HepG2 (cell line): Measurements from ENCODE around the gene TUBB3. TPM values are rescaled to one million over a fixed set of nuclear protein-coding genes. Genes with fewer than 3 reads are reported as not detected.
A peak's percentile ranks its signal among the peaks of the same experiment; 100 is the strongest.

Experiments used
- AGO1 ChIP-seq: fragments of 200-400 bp; formaldehyde crosslinking; IDR thresholded peaks from 2 replicates; pipeline ENCODE4 v1.6.1; 2017; ENCODE audit warnings: mild to moderate bottlenecking, low read depth, low read length, moderate library complexity; ENCODE audit not compliant: poor library complexity, severe bottlenecking
- ETS1 ChIP-seq: sonication (generic); formaldehyde crosslinking; IDR thresholded peaks from 2 replicates; pipeline ENCODE4 v1.4.0; 2020; ENCODE audit warnings: missing genetic modification reagents
- HCFC1 ChIP-seq: fragments of 150-350 bp; IDR thresholded peaks from 2 replicates; pipeline ENCODE4 v1.6.1; 2014; ENCODE audit warnings: low read depth, low read length
- RARA ChIP-seq: IDR thresholded peaks from 2 replicates; pipeline ENCODE4 v1.6.1; 2016; ENCODE audit warnings: missing genetic modification reagents, missing compliant biosample characterization
- RERE ChIP-seq: IDR thresholded peaks from 2 replicates; pipeline ENCODE4 v1.6.1; 2016; ENCODE audit warnings: low read depth, missing genetic modification reagents, missing compliant biosample characterization
- SOX6 ChIP-seq, 2 experiments: fragments of 450-650 bp in 1 of 2; sonication (generic) in 1 of 2; formaldehyde crosslinking in 1 of 2; IDR thresholded peaks; 2 replicates each; pipeline versions ENCODE4 v1.4.0 to v1.6.1; 2017 to 2020; ENCODE audit warnings: antibody characterized with exemption in 1 of 2, mild to moderate bottlenecking in 1 of 2, missing genetic modification reagents in 1 of 2
- ZBTB49 ChIP-seq: sonication (generic); formaldehyde crosslinking; IDR thresholded peaks from 2 replicates; pipeline ENCODE4 v1.4.0; 2020; ENCODE audit warnings: missing genetic modification reagents, borderline replicate concordance
- ZNF136 ChIP-seq: sonication (generic); formaldehyde crosslinking; IDR thresholded peaks from 2 replicates; pipeline ENCODE4 v1.8.1; 2022; ENCODE audit warnings: low read depth, mild to moderate bottlenecking, moderate library complexity, missing genetic modification reagents
- ZNF256 ChIP-seq: sonication (generic); formaldehyde crosslinking; conservative IDR thresholded peaks from 2 replicates; pipeline ENCODE4 v1.4.0; 2020; ENCODE audit warnings: missing genetic modification reagents
- ZNF547 ChIP-seq: sonication (generic); formaldehyde crosslinking; IDR thresholded peaks from 2 replicates; pipeline ENCODE4 v1.5.1; 2020; ENCODE audit warnings: mild to moderate bottlenecking, missing genetic modification reagents
- polyA plus RNA-seq, 8 experiments: library from polyadenylated mRNA; depleted of rRNA in 3 of 8; stranded (reverse) in 7 of 8; unstranded in 1 of 8; fragments of >200 nt; fragmentation: Illumina TruSeq in 4 of 8; extraction: Trizol in 4 of 8; gene quantifications; 2 replicates each; pipeline versions ENCODE4 v1.2.1 to v1.2.3, GENCODE V29; 2011 to 2016; ENCODE audit warnings: low read depth in 4 of 8, missing spikeins in 1 of 8, mixed read lengths in 1 of 8; ENCODE audit not compliant: insufficient read depth in 1 of 8
- total RNA-seq, 5 experiments: library from RNA; depleted of rRNA; stranded (reverse); fragments of >200 nt; fragmentation: Illumina TruSeq; extraction: Trizol; gene quantifications; 2 replicates each; pipeline ENCODE4 v1.2.3, GENCODE V29; 2016; ENCODE audit warnings: low read depth in 1 of 5

The TUBB3 gene
- total and polyA plus RNA-seq, 2 of the 13 experiments (the other 11 are each of a cell fraction or from before 2014, with no cell fraction given), result 110 to 185 TPM

- TF ChIP-seq RERE (CRISPR knock-in tag), result 0 out of 2 replicates have a peak, but pooled peaks have one; percentile 25
- TF ChIP-seq ZNF256 (CRISPR knock-in tag), result no peak
- 0 out of 2 replicates have a peak, but pooled peaks have one; percentile 21 for TF ChIP-seq ZBTB49 (CRISPR knock-in tag)
- TF ChIP-seq ZNF547, result peak; percentile 23; the same call in 1 of the 2 replicates
- TF ChIP-seq ZNF136 (CRISPR knock-in tag), result peak; percentile 34; the same call in 1 of the 2 replicates
- 0 out of 2 replicates have a peak, but pooled peaks have one; percentile 9 for TF ChIP-seq RARA (CRISPR knock-in tag)
- TF ChIP-seq ETS1 (CRISPR knock-in tag), result no peak
- TF ChIP-seq SOX6 (IDR thresholded peaks at IDR 0.05), result no peak
- TF ChIP-seq SOX6 (CRISPR knock-in tag; IDR thresholded peaks at IDR 0.05), result no peak
- TF ChIP-seq HCFC1, result no peak
- TF ChIP-seq AGO1, result peak; percentile 77
These were observed 49.0 kb upstream of the TUBB3 start (continued) for GRCh38 chr16:89873972-89874689.
